Stomach (tissue), 4 donors: ENCODE data around the gene CMTM6.

ENCODE experiments used
- CTCF ChIP-seq, 7 experiments: fragments of 450-650 bp in 4 of 7; fragments of 200-600 bp in 3 of 7; sonication (generic) in 3 of 7; IDR thresholded peaks; one replicate each; pipeline ENCODE4 v1.5.1; 2016 to 2019; ENCODE audit warnings: antibody characterized with exemption in 7 of 7, control low read depth in 2 of 7, mild to moderate bottlenecking in 1 of 7
- EP300 ChIP-seq: sonication (generic); formaldehyde crosslinking; IDR thresholded peaks from one replicate; pipeline ENCODE4 v1.6.1; 2017; ENCODE audit warnings: antibody characterized with exemption
- POLR2A ChIP-seq, 4 donors: fragments of 450-650 bp; IDR thresholded peaks; one replicate each; pipeline ENCODE4 v1.6.1; 2016; ENCODE audit warnings: antibody characterized with exemption in 4 of 4, control low read depth in 2 of 4, mild to moderate bottlenecking in 1 of 4, moderate library complexity in 1 of 4
- POLR2AphosphoS5 ChIP-seq, 3 donors: sonication (generic); formaldehyde crosslinking; IDR thresholded peaks; one replicate each; pipeline ENCODE4 v1.6.1; 2016; ENCODE audit warnings: antibody characterized with exemption in 3 of 3

- no peak for TF ChIP-seq CTCF (IDR thresholded peaks at IDR 0.05)
- no peak for TF ChIP-seq POLR2AphosphoS5 (IDR thresholded peaks at IDR 0.05)
- no peak for TF ChIP-seq POLR2A (IDR thresholded peaks at IDR 0.05)
- TF ChIP-seq EP300: no peak
These were observed 3.1 kb downstream of the CMTM6 start for GRCh38 chr3:32499585-32499984.
